Measurements from ENCODE around the gene SEMA3C.

DNA sequence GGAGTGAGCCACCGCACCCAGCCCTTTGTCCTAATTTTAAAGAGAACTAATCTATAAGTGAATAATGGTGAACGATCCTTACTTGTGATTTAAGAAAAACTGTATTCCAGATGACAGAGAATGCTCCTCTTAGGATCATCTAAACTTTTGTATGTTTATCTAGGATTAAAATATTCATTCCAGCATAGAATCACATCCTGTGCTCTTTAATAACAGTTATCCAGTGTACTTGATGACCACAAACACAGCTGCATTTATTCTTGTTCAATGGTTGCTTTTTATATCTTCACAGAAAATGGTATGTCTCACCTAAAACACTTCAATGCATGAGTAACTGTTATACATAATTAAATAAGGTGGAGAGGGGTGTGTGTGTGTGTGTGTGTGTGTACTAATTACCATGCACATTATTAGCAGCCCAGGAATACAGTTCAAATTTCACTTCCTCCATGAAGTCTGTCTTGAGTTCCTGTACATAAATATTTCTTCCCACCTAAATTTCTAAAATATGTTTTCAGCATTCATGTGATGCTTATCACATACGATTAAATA, 38.5 kb upstream of the SEMA3C start:
- TF ChIP-seq NFIC (IDR thresholded peaks at IDR 0.05), result no peak
- TF ChIP-seq, protein P1, sequence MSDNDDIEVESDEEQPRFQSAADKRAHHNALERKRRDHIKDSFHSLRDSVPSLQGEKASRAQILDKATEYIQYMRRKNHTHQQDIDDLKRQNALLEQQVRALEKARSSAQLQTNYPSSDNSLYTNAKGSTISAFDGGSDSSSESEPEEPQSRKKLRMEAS (IDR thresholded peaks at IDR 0.05), result no peak
- TF ChIP-seq EP300 (IDR thresholded peaks at IDR 0.05; ENCODE audit: borderline replicate concordance), result no peak
- no peak for TF ChIP-seq CREB1 (IDR thresholded peaks at IDR 0.05; ENCODE audit: low read depth)
- TF ChIP-seq, protein P2, sequence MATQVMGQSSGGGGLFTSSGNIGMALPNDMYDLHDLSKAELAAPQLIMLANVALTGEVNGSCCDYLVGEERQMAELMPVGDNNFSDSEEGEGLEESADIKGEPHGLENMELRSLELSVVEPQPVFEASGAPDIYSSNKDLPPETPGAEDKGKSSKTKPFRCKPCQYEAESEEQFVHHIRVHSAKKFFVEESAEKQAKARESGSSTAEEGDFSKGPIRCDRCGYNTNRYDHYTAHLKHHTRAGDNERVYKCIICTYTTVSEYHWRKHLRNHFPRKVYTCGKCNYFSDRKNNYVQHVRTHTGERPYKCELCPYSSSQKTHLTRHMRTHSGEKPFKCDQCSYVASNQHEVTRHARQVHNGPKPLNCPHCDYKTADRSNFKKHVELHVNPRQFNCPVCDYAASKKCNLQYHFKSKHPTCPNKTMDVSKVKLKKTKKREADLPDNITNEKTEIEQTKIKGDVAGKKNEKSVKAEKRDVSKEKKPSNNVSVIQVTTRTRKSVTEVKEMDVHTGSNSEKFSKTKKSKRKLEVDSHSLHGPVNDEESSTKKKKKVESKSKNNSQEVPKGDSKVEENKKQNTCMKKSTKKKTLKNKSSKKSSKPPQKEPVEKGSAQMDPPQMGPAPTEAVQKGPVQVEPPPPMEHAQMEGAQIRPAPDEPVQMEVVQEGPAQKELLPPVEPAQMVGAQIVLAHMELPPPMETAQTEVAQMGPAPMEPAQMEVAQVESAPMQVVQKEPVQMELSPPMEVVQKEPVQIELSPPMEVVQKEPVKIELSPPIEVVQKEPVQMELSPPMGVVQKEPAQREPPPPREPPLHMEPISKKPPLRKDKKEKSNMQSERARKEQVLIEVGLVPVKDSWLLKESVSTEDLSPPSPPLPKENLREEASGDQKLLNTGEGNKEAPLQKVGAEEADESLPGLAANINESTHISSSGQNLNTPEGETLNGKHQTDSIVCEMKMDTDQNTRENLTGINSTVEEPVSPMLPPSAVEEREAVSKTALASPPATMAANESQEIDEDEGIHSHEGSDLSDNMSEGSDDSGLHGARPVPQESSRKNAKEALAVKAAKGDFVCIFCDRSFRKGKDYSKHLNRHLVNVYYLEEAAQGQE (IDR thresholded peaks at IDR 0.05; ENCODE audit: low read depth), result no peak
- no peak for TF ChIP-seq TCF12 (IDR thresholded peaks at IDR 0.05; ENCODE audit: low read depth)
- no peak for TF ChIP-seq FOXM1 (IDR thresholded peaks at IDR 0.05; ENCODE audit: borderline replicate concordance, low read depth)
- TF ChIP-seq ZBTB7A (IDR thresholded peaks at IDR 0.05; ENCODE audit: low read depth), result no peak
- TF ChIP-seq RAD21 (IDR thresholded peaks at IDR 0.05; ENCODE audit: low read depth), result no peak
- TF ChIP-seq EGR1 (IDR thresholded peaks at IDR 0.05), result no peak
- TF ChIP-seq TEAD4 (IDR thresholded peaks at IDR 0.05), result no peak
- TF ChIP-seq TAF1 (IDR thresholded peaks at IDR 0.05; ENCODE audit: low read depth), result no peak
- TF ChIP-seq CEBPB (IDR thresholded peaks at IDR 0.05), result no peak
- TF ChIP-seq, protein P3, sequence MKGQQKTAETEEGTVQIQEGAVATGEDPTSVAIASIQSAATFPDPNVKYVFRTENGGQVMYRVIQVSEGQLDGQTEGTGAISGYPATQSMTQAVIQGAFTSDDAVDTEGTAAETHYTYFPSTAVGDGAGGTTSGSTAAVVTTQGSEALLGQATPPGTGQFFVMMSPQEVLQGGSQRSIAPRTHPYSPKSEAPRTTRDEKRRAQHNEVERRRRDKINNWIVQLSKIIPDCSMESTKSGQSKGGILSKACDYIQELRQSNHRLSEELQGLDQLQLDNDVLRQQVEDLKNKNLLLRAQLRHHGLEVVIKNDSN (IDR thresholded peaks at IDR 0.05), result no peak

All from Ishikawa (cell line).